Fibroblast of the aortic adventitia (primary cell): Measurements from ENCODE around the gene STIM1. TPM values are rescaled to one million over a fixed set of nuclear protein-coding genes. Genes with fewer than 3 reads are reported as not detected.

Experiments used
- DNase-seq: peaks from one replicate; pipeline ENCODE4 v3.0.0-alpha.2; 2010; ENCODE audit warnings: low read depth
- H3K4me3 ChIP-seq: 2 replicates; pipeline ENCODE4 v1.5.1; 2011; ENCODE audit warnings: low read depth, mild to moderate bottlenecking, control low read depth, low read length, moderate library complexity
- total RNA-seq: library from RNA; depleted of rRNA; stranded (reverse); fragments of >200 nt; gene quantifications from 2 replicates; pipeline ENCODE4 v1.2.3, GENCODE V29; 2012; ENCODE audit warnings: low replicate concordance
- TF ChIP-seq, protein P1 (sequence below): IDR thresholded peaks from 2 replicates; pipeline ENCODE4 v1.5.1; 2011; ENCODE audit warnings: mild to moderate bottlenecking, low read length, control low read depth, inconsistent platforms; ENCODE audit not compliant: insufficient read depth

The STIM1 gene
- total RNA-seq, 1 donor = 21.6 TPM

DNA sequence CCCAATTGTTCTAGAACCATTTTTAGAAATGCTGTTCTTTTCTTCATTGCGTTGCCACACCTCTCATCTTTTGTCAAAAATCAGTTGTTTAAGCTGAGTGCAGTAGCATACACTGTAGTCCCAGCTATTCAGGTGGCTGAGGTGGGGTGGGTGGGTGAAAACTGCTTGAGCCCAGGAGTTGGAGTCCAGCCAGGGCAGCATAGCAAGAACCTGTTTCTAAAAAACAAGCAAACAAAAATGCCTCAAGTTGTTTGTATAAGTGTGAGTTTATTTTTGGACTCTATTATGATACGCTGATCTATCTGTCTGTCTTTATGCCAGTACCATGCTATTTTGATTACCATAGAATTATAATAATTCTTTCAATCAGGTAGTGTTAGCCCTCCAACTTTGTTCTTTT is 176.6 kb downstream of the STIM1 start:
- DNase-seq = no peak
- TF ChIP-seq, protein P1, sequence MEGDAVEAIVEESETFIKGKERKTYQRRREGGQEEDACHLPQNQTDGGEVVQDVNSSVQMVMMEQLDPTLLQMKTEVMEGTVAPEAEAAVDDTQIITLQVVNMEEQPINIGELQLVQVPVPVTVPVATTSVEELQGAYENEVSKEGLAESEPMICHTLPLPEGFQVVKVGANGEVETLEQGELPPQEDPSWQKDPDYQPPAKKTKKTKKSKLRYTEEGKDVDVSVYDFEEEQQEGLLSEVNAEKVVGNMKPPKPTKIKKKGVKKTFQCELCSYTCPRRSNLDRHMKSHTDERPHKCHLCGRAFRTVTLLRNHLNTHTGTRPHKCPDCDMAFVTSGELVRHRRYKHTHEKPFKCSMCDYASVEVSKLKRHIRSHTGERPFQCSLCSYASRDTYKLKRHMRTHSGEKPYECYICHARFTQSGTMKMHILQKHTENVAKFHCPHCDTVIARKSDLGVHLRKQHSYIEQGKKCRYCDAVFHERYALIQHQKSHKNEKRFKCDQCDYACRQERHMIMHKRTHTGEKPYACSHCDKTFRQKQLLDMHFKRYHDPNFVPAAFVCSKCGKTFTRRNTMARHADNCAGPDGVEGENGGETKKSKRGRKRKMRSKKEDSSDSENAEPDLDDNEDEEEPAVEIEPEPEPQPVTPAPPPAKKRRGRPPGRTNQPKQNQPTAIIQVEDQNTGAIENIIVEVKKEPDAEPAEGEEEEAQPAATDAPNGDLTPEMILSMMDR = no peak

DNA sequence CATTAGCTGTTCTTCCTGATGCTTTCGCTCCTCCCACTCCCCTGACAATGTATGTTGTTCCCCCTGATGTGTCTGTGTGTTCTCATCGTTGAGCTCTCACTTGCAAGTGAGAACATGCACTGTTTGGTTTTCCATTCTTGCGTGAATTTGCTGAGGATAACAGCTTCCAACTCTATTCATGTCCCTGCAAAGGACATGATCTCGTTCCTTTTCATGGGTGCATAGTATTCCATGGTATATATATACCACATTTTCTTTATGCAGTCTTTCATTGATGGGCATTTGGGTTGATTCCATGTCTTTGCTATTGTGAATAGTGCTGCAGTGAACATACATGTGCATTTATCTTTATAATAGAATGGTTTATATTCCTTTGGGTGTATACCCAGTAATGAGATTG is 180.5 kb downstream of the STIM1 start:
- no peak for DNase-seq
- no peak overlapping the region for H3K4me3 ChIP-seq
- TF ChIP-seq, protein P1 = no peak

More for the DNA sequence above, 176.6 kb downstream of the STIM1 start:
- no peak overlapping the region for H3K4me3 ChIP-seq

DNA sequence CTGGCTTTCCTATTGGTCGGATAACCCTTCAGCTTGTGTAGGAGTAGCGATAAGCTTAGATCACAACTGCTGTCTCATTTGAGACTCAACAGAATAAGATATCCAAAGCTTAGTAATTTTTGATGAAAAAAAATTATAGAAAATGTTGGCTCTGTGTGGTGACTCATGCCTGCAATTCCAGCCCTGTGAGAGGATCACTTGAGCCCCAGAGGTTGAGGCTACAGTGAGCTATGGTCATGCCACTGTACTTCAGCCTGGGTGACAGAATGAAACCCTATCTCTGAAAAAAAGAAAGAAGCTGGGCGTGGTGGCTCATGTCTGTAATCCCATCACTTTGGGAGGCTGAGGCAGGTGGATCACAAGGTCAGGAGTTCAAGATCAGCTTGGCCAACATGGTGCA is 183.5 kb downstream of the STIM1 start:
- TF ChIP-seq, protein P1 = no peak
- no peak overlapping the region for H3K4me3 ChIP-seq
- DNase-seq = peak; percentile 28

DNA sequence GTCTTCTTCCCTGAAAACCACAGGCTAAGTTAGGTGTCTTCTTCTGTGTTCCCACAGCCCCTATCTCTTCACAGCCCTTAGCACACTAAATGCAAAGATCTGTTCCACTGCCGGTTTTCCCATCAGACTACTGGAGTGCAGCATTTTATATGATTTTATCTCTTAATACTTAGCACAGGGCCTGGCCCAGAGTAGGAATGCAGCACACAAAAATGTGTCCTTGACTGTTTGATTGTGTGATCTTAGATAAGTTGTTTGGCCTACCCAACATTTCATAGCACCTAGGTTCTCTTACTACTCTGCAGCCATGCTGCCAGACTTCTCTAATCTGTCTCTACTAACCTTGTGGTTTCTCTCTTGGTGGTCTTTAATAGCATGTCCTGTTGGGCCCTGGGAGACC is 185.0 kb downstream of the STIM1 start:
- DNase-seq = no peak
- TF ChIP-seq, protein P1 = no peak
- no peak overlapping the region for H3K4me3 ChIP-seq

DNA sequence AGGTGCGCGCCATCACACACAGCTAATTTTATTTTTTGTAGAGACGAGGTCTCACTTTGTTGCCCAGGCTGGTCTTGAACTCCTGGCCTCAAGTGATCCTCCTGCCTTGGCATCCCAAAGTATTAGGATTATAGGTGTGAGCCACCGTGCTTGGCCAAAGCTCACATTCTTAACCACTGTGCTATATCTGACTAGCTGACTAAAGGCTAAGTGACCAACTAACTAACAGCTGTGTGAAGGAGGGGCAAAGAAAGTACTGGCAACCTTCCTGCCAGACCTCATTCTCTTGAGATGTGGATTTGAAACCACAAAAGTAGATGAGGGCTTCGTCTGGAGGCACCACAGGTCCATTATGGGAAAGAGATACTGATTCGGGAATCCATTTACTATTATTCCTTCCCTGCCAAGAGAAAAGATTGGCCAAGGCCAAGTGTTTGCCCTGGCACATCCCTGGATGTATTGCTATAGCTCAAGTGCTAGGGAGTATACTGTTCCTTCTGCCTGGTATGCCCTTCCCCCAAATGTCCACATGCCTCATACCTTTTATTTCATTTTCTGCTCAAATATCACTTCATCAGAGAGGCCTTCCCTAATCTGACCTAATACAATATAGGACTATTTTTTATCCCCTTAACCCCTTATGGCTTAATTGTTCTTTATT is 186.4 kb downstream of the STIM1 start:
- no peak overlapping the region for H3K4me3 ChIP-seq
- TF ChIP-seq, protein P1 = no peak
- DNase-seq = peak; percentile 58

DNA sequence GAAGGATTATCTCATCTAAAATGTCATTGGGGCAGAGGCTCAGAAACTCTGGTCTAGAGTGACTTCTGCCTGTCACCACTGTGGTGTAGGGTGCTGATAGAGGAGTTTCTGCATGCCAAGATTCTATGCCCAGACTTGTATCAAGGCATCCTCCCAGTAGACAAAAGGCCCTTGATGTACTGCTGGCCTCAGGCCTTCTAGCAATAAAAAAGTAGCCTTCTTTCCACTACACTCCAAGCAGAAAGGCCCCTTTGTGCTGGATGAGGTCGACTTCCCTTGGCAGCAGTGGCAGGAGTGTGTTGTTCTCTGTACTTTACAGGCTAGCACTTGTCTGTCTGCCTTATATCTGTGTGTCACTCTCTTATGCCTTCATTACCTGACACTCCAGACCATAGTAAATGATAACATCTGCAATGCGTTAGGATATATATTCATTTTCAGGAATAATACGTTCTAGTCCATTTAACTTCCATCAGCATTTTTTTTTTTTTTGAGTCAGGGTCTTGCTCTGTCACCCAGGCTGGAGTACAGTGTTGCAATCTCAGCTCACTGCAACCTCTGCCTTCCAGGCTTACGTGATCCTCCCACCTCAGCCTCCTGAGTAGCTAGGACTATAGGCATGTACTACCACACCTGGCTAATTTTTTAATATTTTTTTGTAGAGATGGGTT is 189.6 kb downstream of the STIM1 start:
- no peak overlapping the region for H3K4me3 ChIP-seq
- no peak for DNase-seq
- TF ChIP-seq, protein P1 = no peak
